H9 (cell line): ENCODE measurements around the gene SELENOM. TPM values are rescaled to one million over a fixed set of nuclear protein-coding genes. Genes with fewer than 3 reads are reported as not detected.

Experiments used
- DNase-seq: peaks from one replicate; pipeline ENCODE4 v3.0.0-alpha.2; 2017
- H2AFZ ChIP-seq: one replicate; pipeline ENCODE4 v1.6.1; 2013; ENCODE audit warnings: mild to moderate bottlenecking, low read length, control low read depth, moderate library complexity
- H2AK5ac ChIP-seq: 2 replicates; pipeline ENCODE4 v1.6.1; 2013; ENCODE audit warnings: low read length, control low read depth, mixed read lengths; ENCODE audit not compliant: insufficient read length
- H2BK120ac ChIP-seq: one replicate; pipeline ENCODE4 v1.6.1; 2013; ENCODE audit warnings: low read depth, mild to moderate bottlenecking, low read length, control low read depth, inconsistent platforms; ENCODE audit not compliant: poor library complexity, severe bottlenecking
- H2BK12ac ChIP-seq: 2 replicates; pipeline ENCODE4 v1.6.1; 2013; ENCODE audit warnings: low read length, control low read depth, mixed read lengths, low read depth; ENCODE audit not compliant: insufficient read length
- H2BK15ac ChIP-seq: 2 replicates; pipeline ENCODE4 v1.6.1; 2013; ENCODE audit warnings: low read depth, low read length, control low read depth
- H2BK20ac ChIP-seq: one replicate; pipeline ENCODE4 v1.6.1; 2013; ENCODE audit warnings: low read depth, mild to moderate bottlenecking, low read length, control low read depth, inconsistent platforms; ENCODE audit not compliant: poor library complexity, severe bottlenecking
- H2BK5ac ChIP-seq: 2 replicates; pipeline ENCODE4 v1.6.1; 2013; ENCODE audit warnings: low read length, control low read depth, mixed read lengths; ENCODE audit not compliant: insufficient read length
- H3K14ac ChIP-seq: 2 replicates; pipeline ENCODE4 v1.6.1; 2013; ENCODE audit warnings: low read length, control low read depth; ENCODE audit not compliant: insufficient read depth
- H3K18ac ChIP-seq: 2 replicates; pipeline ENCODE4 v1.6.1; 2013; ENCODE audit warnings: low read depth, mild to moderate bottlenecking, mixed read lengths, low read length, control low read depth; ENCODE audit not compliant: insufficient read length
- H3K23ac ChIP-seq: 2 replicates; pipeline ENCODE4 v1.6.1; 2013; ENCODE audit warnings: low read length, control low read depth, mixed read lengths, low read depth; ENCODE audit not compliant: insufficient read length
- H3K23me2 ChIP-seq: 2 replicates; pipeline ENCODE4 v1.6.1; 2013; ENCODE audit warnings: low read depth, mild to moderate bottlenecking, mixed read lengths, low read length, control low read depth; ENCODE audit not compliant: insufficient read length, poor library complexity, severe bottlenecking
- H3K27ac ChIP-seq: 2 replicates; pipeline ENCODE4 v1.5.1; 2013; ENCODE audit warnings: low read length, control low read depth, mixed read lengths, low read depth; ENCODE audit not compliant: insufficient read length
- H3K27me3 ChIP-seq: 2 replicates; pipeline ENCODE4 v1.6.1; 2013; ENCODE audit warnings: low read length, control low read depth, inconsistent platforms; ENCODE audit not compliant: insufficient read depth
- H3K4ac ChIP-seq: 2 replicates; pipeline ENCODE4 v1.6.1; 2013; ENCODE audit warnings: low read depth, mild to moderate bottlenecking, control low read depth, inconsistent platforms, low read length, moderate library complexity
- H3K4me1 ChIP-seq: 2 replicates; pipeline ENCODE4 v1.6.1; 2013; ENCODE audit warnings: low read length, control low read depth, inconsistent platforms; ENCODE audit not compliant: insufficient read depth
- H3K4me2 ChIP-seq: 2 replicates; pipeline ENCODE4 v1.6.1; 2013; ENCODE audit warnings: low read length, control low read depth, mixed read lengths; ENCODE audit not compliant: insufficient read length, insufficient read depth
- H3K56ac ChIP-seq: 2 replicates; pipeline ENCODE4 v1.6.1; 2013; ENCODE audit warnings: low read depth, mild to moderate bottlenecking, mixed read lengths, low read length, control low read depth; ENCODE audit not compliant: insufficient read length
- H3K79me1 ChIP-seq: 2 replicates; pipeline ENCODE4 v1.6.1; 2013; ENCODE audit warnings: low read depth, mild to moderate bottlenecking, moderate library complexity, low read length, control low read depth, inconsistent platforms; ENCODE audit not compliant: insufficient read depth, poor library complexity, severe bottlenecking
- H3K79me2 ChIP-seq: 2 replicates; pipeline ENCODE4 v1.6.1; 2013; ENCODE audit warnings: low read length, control low read depth, inconsistent platforms; ENCODE audit not compliant: insufficient read depth
- H3K9ac ChIP-seq: 2 replicates; pipeline ENCODE4 v1.6.1; 2013; ENCODE audit warnings: low read length, control low read depth, mixed read lengths; ENCODE audit not compliant: insufficient read length; ENCODE audit errors: extremely low read depth
- H3K9me3 ChIP-seq: one replicate; pipeline ENCODE4 v1.6.1; 2013; ENCODE audit warnings: low read depth, low read length, inconsistent platforms; ENCODE audit not compliant: control insufficient read depth
- H3T11ph ChIP-seq: one replicate; pipeline ENCODE4 v1.6.1; 2013; ENCODE audit warnings: mild to moderate bottlenecking, low read length, control low read depth, inconsistent platforms
- H4K20me1 ChIP-seq: one replicate; pipeline ENCODE4 v1.6.1; 2013; ENCODE audit not compliant: control insufficient read depth, insufficient read length, insufficient read depth
- H4K5ac ChIP-seq: 2 replicates; pipeline ENCODE4 v1.6.1; 2013; ENCODE audit warnings: low read depth, mild to moderate bottlenecking, mixed read lengths, low read length, control low read depth; ENCODE audit not compliant: insufficient read length
- H4K8ac ChIP-seq: replicated peaks from 2 replicates; pipeline ENCODE4 v1.6.1; 2013; ENCODE audit warnings: low read length, control low read depth, mixed read lengths, low read depth; ENCODE audit not compliant: insufficient read length
- H4K91ac ChIP-seq: 2 replicates; pipeline ENCODE4 v1.6.1; 2013; ENCODE audit warnings: low read depth, mild to moderate bottlenecking, moderate library complexity, mixed read lengths, low read length, control low read depth; ENCODE audit not compliant: insufficient read length
- H3K27ac Mint-ChIP-seq, 3 experiments: 2 replicates in 2 of 3; 3 replicates in 1 of 3; pipeline ENCODE4 v1.8.0; 2020 to 2021; ENCODE audit warnings: mixed read lengths in 3 of 3, mild to moderate bottlenecking in 1 of 3, moderate library complexity in 1 of 3
- H3K27me3 Mint-ChIP-seq: 2 replicates; pipeline ENCODE4 v1.8.0; 2021; ENCODE audit warnings: low read depth, mild to moderate bottlenecking, moderate library complexity, mixed read lengths
- H3K36me3 Mint-ChIP-seq, 3 experiments: 2 replicates in 2 of 3; 3 replicates in 1 of 3; pipeline ENCODE4 v1.8.0; 2020 to 2021; ENCODE audit warnings: low read depth in 3 of 3, mixed read lengths in 3 of 3; ENCODE audit not compliant: insufficient read depth in 1 of 3
- H3K4me1 Mint-ChIP-seq, 2 experiments: 2 replicates each; pipeline ENCODE4 v1.8.0; 2020; ENCODE audit warnings: mixed read lengths in 2 of 2
- H3K4me3 Mint-ChIP-seq, 2 experiments: 2 replicates in 1 of 2; 3 replicates in 1 of 2; pipeline ENCODE4 v1.8.0; 2020 to 2021; ENCODE audit warnings: mild to moderate bottlenecking in 2 of 2, mixed read lengths in 2 of 2, moderate library complexity in 1 of 2
- H3K9me3 Mint-ChIP-seq, 2 experiments: 2 replicates in 1 of 2; 3 replicates in 1 of 2; pipeline ENCODE4 v1.8.0; 2020; ENCODE audit warnings: mild to moderate bottlenecking in 2 of 2, mixed read lengths in 2 of 2, moderate library complexity in 1 of 2
- WGBS: extraction: QIAGEN DNeasy Blood & Tissue Kit; methylation state at CpG from one replicate; pipeline ENCODE4 v1.1.7; 2013; ENCODE audit warnings: missing lambda C conversion rate, low lambda C conversion rate, mixed read lengths; ENCODE audit not compliant: insufficient read length; ENCODE audit errors: extremely low coverage; 5-methylcytosine and 5-hydroxymethylcytosine counted together
- total RNA-seq: library from RNA; stranded (reverse); gene quantifications from 2 replicates; pipeline ENCODE4 v1.2.1, GENCODE V29; 2021
- TF ChIP-seq, protein P1 (sequence below): fragments of 200-600 bp; sonication (generic); conservative IDR thresholded peaks from 3 replicates; pipeline ENCODE4 v1.8.0; 2021; ENCODE audit warnings: antibody characterized with exemption, mild to moderate bottlenecking

SELENOM gene
- total RNA-seq, 1 experiment from 2014 or later = 18.6 TPM

DNA sequence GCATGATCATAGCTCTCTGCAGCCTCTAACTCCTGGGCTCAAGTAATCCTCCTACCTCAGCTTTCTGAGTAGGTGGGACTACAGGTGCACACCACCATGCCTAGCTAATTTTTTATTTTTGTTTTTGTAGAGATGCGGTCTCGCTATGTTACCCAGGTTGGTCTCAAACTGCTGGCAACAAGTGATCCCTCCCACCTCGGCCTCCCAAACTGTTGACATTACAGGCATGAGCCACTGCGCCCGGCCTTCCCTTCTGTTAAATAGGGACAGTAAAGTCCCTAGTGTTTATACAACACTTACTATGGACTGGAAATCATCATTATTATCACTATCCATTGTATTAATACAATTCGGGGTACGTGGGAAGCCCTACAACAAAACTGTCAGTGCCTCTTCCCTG lies 12.6 kb downstream of the SELENOM start:
- Histone ChIP-seq H4K20me1 (no peaks in the 10 kb centered on the region), H4K91ac (no peak overlapping the region), H3K4ac (no peak overlapping the region), H3K27me3 (no peaks in the 10 kb centered on the region), H2BK15ac (no peak overlapping the region), H3K9ac (no peak overlapping the region), H3K4me1 (0 out of 2 replicates have a peak, but pooled peaks cover 3% of the 10 kb centered on the region), H3K9me3 (no peaks in the 10 kb centered on the region), H2AK5ac (no peak overlapping the region), H3K56ac (no peak overlapping the region), H2BK20ac (no peak overlapping the region), H3K23me2 (peaks cover 6% of the 10 kb centered on the region), H2AFZ (no peak overlapping the region), H4K8ac (no peak overlapping the region), H3K23ac (no peak overlapping the region), H2BK120ac (no peak overlapping the region), H3T11ph (no peak overlapping the region), H4K5ac (no peak overlapping the region), H3K79me2 (no peaks in the 10 kb centered on the region), H3K4me2 (no peak overlapping the region), H2BK5ac (no peak overlapping the region), H3K14ac (no peak overlapping the region), H2BK12ac (no peak overlapping the region), H3K27ac (no peak overlapping the region), H3K79me1 (no peaks in the 10 kb centered on the region), H3K18ac (no peak overlapping the region)
- Mint-ChIP-seq H3K9me3 (no peaks in the 10 kb centered on the region; a peak in 1 of 5 replicates), H3K4me1 (peaks cover 4 to 30% of the 10 kb centered on the region in 2 experiments), H3K27me3 (no peaks in the 10 kb centered on the region), H3K36me3 (peaks cover 3 to 10% (median 3%) of the 10 kb centered on the region in 3 experiments; a peak in 3 of 7 replicates), H3K4me3 (no peak overlapping the region), H3K27ac (no peak overlapping the region)
- no peak for DNase-seq
- TF ChIP-seq, protein P1, sequence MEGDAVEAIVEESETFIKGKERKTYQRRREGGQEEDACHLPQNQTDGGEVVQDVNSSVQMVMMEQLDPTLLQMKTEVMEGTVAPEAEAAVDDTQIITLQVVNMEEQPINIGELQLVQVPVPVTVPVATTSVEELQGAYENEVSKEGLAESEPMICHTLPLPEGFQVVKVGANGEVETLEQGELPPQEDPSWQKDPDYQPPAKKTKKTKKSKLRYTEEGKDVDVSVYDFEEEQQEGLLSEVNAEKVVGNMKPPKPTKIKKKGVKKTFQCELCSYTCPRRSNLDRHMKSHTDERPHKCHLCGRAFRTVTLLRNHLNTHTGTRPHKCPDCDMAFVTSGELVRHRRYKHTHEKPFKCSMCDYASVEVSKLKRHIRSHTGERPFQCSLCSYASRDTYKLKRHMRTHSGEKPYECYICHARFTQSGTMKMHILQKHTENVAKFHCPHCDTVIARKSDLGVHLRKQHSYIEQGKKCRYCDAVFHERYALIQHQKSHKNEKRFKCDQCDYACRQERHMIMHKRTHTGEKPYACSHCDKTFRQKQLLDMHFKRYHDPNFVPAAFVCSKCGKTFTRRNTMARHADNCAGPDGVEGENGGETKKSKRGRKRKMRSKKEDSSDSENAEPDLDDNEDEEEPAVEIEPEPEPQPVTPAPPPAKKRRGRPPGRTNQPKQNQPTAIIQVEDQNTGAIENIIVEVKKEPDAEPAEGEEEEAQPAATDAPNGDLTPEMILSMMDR = no peak
- WGBS = no CpG with 5 or more reads among the region's 7 CpGs
